HG03439 (cell line): ENCODE data around the gene ADI1.
"Not testable (repeated sequence)": the region's sequence is repeated elsewhere in the genome, so short reads cannot be mapped to it uniquely, and the experiment has no call there.

Experiments used
- ATAC-seq: cut with Tn5 transposase; IDR thresholded peaks from one replicate; pipeline ENCODE4 v1.9.1; 2021; ENCODE audit warnings: mild to moderate bottlenecking, moderate library complexity; ENCODE audit not compliant: unreplicated experiment

The ADI1 gene

GRCh38 chr2:3450385-3451010 is 68.8 kb downstream of the ADI1 start:
- no peak for ATAC-seq

- no peak for ATAC-seq
These were observed 69.4 kb downstream of the ADI1 start for GRCh38 chr2:3449936-3450335.

DNA sequence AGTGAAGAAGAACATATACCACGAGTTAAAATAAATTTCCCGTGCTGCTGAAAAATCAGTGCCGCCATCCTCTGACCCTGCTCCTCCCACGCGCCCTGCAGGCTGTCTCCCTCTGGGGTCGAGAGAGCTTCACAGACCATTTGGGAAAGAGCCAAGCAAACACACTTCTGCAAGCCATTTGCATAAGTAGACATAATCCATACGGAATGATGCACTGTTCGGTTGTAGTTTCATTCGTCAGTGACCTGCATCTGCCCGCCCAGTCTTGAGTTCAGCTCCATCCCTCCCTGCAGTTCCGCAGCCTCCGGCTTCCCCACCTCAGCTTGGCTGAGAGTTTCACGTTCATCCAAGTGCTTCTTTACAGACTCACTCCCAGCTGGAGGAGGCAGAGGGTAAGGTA is 70.2 kb downstream of the ADI1 start:
- ATAC-seq: no peak

GRCh38 chr2:3448441-3448911 is 70.9 kb downstream of the ADI1 start:
- ATAC-seq: not testable (repeated sequence)

DNA sequence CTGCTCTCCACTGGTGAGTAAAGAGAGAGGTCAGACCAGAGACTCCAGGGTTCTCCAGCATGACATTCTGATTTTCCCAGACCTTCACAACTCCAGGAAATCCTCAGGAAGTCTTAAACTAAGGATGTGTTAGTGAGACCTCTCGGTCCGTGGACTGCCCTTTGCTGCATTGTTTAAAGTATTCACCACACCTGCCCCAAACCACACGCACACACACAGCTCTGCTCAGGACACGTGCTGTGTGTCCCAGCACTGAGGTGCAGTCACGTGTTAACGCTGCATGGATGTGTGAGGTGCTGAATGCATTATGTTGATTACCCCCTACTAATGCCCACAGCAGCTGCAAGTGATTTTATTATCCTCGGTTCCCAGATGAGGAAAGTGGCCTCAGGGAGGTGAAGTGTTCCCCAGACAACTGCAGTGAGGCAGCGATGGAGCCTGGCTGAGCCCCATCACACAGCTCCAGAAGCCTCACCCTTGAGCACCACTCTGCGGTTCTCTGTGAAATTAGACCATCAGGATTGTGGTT is 71.5 kb downstream of the ADI1 start:
- no peak for ATAC-seq
